ENCODE results near the gene ADAMTS9.
"Not testable (repeated sequence)": the region's sequence is repeated elsewhere in the genome, so short reads cannot be mapped to it uniquely, and the experiment has no call there.

Gene ADAMTS9

DNA sequence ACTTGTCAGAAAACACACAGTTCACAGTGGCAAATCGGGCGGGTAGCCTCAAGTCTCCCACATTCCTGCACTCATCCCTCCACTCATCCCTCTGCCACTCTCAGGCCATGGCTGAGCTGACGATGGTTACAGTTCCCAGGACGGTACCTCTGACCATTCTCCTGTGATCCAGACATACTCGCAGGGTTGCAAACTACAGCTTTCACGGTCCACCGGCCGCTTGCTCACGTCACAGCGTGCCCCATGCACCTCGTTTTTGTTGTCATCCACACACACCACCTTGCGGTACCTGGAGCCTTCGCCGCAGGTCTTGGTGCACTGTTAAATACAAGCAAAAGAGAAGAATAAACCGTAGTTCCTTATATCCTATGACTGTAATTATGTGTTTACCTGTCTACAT lies 137.1 kb downstream of the ADAMTS9 start:
- in situ Hi-C loops (cut with HindIII; ENCODE audit: low sequenced_read_pairs) = no loop called here

DNA sequence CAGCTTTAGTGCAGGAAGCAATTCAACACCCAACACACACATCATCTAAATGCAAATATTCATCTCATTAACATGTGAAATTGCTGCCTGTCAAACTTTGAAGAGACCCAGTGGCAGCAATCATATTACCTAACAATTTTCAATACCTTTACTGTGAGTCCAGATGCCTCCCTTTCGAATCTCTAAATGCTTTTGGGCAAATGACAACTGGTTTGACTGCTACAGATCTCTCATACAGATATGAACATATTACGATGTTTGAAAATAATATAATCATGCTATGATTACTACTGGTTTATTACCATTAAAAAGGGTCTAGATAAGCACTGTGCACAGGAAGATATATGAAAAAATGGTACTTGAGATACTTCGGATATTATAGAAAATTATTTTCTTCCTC lies 137.9 kb downstream of the ADAMTS9 start:
- in situ Hi-C loops (cut with HindIII; ENCODE audit: low sequenced_read_pairs) = no loop called here

DNA sequence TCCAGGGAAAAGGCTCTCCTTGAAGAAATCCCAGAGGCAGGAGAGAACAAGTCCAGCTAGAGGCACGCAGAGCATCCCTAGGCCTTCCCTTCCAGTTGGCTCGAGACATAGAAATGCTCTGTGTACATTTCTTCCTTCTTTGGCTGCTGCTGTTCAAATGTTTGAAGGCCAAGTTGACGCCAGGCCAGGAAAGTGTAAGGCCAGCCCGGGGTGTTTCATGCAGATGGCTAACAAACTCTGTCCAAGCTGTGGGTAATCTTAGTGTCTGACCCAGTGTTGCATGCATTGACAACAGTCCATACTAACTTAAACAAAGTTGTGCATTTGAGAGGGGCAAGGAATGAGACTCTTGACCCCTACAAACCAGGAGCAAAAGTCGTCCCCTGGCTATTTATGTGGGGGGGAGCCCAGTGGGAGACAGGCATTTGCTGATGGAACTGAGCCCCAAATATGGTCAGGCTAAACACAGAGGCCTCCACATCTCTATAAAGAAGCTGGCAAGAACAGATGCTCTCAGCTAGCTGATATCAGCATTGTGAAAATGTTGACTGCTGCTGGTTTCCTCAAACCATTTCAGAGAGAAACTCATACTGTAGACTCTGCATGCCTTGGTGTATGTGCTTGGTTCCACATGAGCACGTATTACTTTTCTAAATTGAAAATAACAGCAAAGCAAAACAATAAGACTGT lies 139.5 kb downstream of the ADAMTS9 start:
- in situ Hi-C loops (cut with HindIII; ENCODE audit: low sequenced_read_pairs) = no loop called here

DNA sequence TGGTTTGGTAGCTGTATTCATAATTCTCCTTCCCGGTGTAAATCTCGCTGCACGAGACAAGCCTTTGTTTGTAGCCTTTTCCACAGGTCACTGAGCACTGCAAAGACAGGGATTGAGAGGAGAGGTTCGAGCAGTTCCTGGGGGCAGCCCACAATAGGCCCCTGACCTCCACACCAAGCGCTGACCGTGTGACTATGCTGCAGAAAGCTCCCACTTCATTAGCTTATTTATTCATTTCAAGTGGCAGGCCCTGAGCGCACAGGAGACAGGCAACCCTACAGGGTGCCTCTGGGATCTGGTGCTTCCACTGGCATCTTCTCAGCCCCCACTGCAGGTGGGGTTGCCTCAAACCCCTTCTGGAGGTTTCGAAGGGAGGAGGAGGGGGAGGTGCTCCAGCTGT lies 140.9 kb downstream of the ADAMTS9 start:
- in situ Hi-C loops (cut with HindIII; ENCODE audit: low sequenced_read_pairs) = no loop called here

DNA sequence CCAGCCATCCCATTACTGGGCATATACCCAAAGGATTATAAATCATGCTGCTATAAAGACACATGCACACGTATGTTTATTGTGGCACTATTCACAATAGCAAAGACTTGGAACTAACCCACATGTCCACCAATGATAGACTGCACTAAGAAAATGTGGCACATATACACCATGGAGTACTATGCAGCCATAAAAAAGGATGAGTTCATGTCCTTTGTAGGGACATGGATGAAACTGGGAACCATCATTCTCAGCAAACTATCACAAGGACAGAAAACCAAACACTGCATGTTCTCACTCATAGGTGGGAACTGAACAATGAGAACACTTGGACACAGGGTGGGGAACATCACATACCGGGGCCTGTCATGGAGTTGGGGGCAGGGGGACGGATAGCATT lies 142.6 kb downstream of the ADAMTS9 start:
- in situ Hi-C loops (cut with HindIII; ENCODE audit: low sequenced_read_pairs) = not testable (repeated sequence)

DNA sequence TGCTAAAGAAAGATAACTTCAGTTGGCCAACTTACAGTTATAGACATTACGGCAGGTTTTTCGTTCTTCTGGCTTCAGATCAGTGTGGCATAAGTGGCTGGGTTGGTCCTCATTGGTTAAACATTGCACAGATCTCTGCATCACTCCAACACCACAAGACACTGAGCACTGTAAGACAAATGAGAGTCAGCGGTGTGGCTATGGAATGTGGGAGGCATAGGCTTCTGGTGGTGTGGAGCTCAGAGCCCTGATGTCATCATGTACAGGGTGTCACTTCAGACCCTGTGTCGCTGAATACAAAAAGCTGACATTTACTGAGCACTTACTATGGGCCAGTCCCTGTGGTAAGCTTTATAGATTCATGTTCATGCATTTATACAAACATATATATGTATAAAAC lies 146.0 kb downstream of the ADAMTS9 start:
- in situ Hi-C loops (cut with HindIII; ENCODE audit: low sequenced_read_pairs) = no loop called here

DNA sequence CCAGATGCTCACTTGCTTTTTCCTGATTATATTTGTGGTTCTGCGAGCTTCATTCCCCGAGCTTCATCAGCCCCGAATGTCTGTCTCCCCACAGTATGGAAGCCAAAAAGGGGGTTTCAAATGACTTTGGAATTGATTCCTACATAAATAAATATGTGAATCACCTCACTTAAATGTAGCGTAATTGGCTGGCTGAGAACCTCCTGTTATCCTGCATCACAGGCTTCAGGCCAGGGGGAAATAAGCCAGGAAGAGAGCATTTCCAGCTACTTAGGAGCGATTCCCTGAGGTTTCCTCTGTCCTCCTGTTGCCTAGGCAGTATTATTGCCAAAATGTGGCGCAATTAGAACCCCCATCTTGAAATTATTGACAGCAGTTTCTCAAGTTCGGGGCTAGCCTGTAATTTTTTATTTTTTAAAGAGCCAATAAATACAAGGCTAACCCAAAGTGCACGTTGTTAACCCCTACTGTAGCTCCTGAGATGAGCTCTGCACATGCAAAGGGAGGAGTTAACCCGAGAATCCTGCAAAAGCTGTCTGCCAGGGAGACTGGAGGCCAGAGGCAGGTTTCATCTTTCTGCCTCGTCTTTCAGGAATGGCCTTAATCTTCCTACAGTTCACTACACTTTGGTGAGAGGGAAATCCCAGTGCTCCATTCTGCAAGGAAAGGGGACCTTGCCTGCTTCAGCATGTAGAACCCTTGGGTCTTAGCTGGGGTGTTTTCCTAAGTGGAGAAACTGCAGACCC lies 148.2 kb downstream of the ADAMTS9 start:
- in situ Hi-C loops (cut with HindIII; ENCODE audit: low sequenced_read_pairs) = loop anchor here (5.0 to 10.0 kb wide), 2 partner anchors 98 to 705 kb away; no protein-coding TSS in a partner anchor

DNA sequence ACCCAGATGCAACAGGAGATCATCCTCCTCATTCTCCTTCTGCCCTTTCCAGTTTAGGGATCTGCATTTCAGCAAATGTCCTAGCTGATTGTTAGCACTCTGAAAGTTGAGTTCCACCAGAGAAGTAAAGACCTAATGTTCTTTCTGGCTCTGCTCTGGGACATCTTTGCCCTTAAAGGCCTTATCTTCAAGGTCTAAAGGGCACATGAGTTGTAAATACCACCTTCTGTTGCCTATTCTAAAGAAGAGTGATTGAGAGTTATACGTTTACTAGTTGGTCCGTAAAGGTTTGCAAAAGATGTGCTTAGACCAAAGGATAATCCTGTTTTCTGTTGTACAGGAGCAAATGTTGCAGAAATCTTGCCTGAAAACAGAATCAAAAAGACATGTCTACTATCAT lies 151.6 kb downstream of the ADAMTS9 start:
- in situ Hi-C loops (cut with HindIII; ENCODE audit: low sequenced_read_pairs) = loop anchor here (5.0 to 10.0 kb wide), 2 partner anchors 101 to 709 kb away; no protein-coding TSS in a partner anchor

DNA sequence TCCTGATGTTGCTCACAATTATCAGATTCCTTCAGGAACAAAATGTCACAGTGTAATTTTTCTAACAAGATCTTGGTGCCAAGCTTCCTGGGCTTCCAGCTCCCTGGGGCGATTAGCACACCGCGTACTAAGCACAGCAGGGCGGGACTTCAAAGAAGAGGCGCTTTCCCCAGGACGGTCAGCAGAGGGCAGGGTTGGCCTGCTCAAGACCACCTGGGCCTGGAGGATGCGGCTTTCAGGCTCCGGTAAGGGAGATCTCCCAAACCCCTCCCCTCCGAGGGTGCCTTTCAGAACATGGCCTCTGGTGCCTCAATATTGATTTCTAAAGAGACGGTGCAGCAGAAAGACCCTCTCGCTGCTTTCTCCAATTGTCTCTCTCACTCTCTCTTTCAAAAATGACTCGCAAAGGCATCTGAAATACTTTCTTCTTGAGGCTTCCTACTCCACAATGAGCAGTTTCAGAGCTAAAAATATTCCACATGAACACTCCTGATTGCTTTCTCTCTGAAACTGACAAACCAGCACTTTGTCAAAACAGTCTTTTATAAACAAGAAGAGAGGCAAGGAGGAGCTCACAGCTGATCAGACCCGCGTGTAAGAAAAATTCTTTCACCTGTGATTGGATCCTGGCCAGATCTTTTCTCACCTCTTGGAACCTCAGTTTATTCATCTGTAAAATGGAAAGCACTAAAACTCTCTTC lies 154.0 kb downstream of the ADAMTS9 start:
- in situ Hi-C loops (cut with HindIII; ENCODE audit: low sequenced_read_pairs) = loop anchor here (10.0 kb wide), 1 partner anchor 711 kb away; no protein-coding TSS in a partner anchor

DNA sequence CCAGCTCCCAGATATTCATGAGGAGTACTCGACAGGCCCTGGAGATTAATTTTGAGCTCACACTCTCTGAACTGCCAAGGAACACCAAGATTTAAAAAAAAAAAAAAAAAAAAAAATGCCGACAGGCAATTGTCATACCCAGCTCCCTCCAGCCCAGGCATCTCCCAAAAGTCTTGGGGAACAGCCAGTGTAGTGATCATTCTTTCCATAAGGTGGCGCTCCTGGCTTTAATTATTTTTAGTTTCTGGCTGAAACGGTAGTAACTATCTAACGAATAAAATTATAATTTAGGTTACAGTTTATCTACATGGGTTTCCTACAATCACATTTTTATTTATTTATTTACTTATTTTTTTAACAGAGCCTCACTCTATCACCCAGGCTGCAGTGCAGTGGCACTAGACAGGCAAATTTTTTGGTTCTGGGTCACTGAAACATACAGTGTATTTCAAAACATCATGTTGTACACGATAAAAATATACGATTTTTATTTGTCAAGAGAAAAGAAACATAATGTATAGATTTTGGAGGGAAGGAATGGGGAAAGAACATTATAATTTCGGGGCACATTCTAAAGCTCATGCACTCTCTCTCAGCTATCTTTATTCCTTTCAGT lies 157.3 kb downstream of the ADAMTS9 start:
- in situ Hi-C loops (cut with HindIII; ENCODE audit: low sequenced_read_pairs) = loop anchor here (10.0 kb wide), 1 partner anchor 714 kb away; no protein-coding TSS in a partner anchor

DNA sequence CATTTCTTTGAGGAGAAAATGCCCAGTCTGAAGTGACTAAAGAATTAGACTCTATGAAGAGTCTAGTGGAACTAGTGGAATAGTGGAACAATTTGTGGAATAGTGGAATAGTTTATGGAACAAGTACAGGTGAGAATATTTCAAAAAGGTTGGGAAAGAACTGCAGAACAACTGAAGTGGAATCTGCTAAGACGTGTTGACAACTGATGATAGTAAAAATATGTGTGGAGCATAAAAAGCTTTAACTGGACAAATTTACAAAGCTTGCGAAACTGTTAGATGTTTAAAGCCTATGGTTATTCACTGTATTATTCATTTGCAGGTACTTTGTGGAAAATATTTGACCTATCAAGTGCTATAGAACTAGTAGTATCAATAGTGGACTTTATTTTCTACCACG lies 164.5 kb downstream of the ADAMTS9 start:
- in situ Hi-C loops (cut with HindIII; ENCODE audit: low sequenced_read_pairs) = no loop called here

DNA sequence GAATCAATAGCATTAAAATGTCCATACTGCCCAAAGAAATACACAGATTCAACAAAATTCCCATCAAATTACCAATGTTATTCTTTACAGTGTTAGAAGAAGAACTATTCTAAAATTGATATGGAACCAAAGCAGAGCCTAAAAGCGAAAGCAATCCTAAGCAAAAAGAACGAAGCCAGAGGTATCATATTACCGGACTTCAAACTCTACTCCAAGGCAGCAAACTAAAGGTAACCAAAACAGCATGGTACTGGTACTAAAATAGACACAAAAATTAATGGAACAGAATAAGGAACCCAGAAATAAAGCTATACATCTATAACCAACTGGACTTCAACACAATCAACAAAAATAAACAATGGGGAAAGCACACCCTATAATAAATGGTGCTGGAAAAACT lies 167.5 kb downstream of the ADAMTS9 start:
- in situ Hi-C loops (cut with HindIII; ENCODE audit: low sequenced_read_pairs) = no loop called here

DNA sequence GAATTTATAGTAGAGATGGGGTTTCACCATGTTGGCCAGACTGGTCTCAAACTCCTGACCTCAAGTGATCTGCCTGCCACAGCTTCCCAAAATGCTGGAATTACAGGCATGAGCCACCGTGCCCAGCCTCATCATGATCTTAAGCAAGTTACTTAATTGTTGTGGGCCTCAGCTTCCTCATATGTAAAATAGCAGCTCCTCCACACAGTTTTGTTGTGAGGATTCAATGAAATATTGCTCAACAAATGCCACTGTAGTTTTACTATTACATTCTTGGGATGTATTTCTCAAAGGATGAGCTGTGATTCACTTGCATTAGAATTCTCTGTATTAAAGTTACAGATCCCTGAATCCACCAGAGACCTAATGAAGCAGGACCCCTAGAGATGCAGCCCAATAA lies 168.8 kb downstream of the ADAMTS9 start:
- in situ Hi-C loops (cut with HindIII; ENCODE audit: low sequenced_read_pairs) = no loop called here

DNA sequence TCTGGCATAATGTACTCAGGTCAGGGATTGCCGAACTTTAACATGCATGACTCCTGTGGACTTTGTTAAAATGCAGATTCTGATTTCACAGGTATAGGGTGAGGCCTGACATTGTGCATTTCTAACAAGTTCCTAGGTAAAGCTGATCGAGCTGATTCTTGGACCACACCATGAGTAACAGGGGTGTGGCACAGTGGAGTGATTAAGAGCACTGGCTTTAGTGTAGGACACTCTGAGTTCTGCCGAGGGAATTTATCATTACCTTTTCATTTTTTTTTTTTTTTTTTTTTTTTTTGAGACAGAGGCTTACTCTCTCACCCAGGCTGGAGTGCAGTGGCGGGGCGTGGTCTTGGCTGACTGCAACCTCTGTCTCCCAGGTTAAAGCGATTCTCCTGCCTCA lies 169.3 kb downstream of the ADAMTS9 start:
- in situ Hi-C loops (cut with HindIII; ENCODE audit: low sequenced_read_pairs) = no loop called here

DNA sequence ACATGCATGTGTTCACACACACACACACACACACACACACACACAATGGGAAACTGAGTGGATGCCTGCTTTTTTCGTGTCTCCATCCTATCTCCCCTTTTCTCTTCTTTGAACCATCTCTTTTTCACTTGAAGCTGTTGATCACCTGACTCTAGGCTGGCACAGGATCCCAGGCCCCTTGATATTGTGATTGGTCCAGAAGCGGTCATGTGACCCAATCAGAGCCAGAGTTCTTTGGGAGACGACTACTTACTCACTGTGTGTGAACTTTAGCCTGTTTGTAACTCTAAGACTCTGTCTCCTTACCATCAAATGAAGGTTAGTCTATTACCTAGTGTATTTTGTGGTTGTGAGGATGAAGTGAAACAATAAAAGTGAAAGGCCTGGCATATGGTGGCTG lies 172.9 kb downstream of the ADAMTS9 start:
- in situ Hi-C loops (cut with HindIII; ENCODE audit: low sequenced_read_pairs) = no loop called here

DNA sequence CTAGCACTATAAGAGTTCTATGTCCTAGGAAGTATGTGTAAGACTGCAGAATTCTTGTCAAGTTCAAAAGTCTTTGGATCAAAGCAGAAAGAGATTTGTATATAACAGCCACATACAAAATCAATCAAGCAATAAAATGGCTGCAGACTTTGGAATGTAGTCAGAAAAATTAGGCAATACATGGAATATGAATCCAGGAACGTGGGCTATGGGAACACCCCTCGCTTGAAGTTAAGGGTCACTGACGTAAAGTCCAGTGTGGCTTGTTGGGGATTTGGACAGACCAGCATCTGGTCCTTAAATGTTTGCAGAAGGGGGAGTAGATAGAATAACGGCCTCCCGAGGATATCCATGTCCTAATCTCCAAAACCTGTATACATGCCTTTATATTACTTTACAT lies 178.6 kb downstream of the ADAMTS9 start:
- in situ Hi-C loops (cut with HindIII; ENCODE audit: low sequenced_read_pairs) = no loop called here

DNA sequence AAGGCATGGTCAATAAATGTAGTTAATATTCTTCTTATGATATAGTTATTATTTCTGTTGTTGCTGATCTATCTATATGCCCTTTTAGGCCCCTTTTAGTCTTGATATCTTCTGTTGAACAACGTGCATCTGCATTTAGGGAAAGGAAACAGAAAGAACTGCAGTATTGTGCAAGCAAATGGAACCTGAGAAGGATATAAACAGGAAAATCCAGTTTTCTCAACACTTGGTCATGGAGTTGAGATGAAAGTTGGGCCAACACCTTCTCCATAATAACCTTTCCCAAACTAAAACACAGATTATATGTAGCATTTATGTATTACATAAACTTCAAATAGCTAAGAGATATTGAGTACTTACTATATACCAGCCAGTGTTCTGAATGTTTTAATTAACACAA lies 179.7 kb downstream of the ADAMTS9 start:
- in situ Hi-C loops (cut with HindIII; ENCODE audit: low sequenced_read_pairs) = no loop called here

DNA sequence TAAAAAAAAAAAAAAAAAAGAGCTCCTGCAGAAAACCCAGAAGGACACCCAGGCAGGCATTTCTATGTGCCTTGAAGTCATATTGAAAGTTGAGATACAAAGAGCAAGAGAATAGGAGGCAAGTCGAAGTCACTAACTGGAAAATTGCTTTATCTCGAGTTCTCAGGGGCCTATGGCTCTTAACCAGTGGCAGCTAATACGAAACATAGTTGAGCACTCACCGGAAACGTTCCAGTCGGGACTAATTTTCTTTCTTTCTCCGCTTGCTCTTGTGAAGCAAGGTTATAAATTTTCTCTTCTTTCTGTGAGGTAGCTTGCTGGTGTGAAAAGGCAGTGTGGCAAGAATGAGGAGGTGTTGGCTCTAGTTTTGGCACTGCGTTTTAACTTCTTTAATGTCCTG lies 181.5 kb downstream of the ADAMTS9 start:
- in situ Hi-C loops (cut with HindIII; ENCODE audit: low sequenced_read_pairs) = no loop called here

DNA sequence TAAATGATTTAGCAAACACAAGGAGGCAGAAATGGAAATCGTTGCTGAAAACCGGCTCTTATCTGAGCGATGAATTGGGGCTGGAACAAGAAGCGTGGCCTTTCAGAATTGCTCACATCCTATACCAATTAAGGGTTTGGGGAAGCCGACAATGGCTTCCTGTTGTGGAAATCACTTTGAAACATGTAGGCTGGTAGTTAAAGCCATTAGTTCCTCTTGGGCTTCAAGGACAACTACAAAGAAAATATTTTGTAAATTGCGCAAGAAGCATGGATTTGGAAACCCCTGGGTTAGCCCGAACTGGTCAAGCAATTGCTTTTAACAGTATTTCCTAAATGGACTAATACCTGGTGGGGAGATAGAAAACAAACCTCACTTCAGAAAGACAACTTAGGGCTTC lies 182.4 kb downstream of the ADAMTS9 start:
- in situ Hi-C loops (cut with HindIII; ENCODE audit: low sequenced_read_pairs) = no loop called here

DNA sequence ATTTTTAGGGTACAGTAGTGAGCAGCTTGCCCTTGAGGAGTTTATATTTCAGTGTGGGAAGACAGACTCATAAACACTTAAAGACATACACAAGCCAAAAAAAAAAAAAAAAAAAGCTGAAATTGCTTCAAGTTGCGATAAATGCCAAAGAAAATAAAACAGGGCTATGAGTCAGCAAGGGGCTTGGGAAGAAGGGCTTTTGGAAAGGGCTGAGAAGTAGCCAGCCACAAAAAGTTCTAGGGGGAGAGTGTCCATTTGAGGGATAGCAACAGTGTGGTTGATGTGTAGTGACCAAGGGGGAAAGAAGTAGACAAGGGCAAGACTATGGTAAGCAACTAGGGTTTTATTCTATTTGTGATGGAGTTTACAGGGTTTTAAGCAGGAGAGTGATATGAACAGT lies 185.5 kb downstream of the ADAMTS9 start:
- in situ Hi-C loops (cut with HindIII; ENCODE audit: low sequenced_read_pairs) = no loop called here

DNA sequence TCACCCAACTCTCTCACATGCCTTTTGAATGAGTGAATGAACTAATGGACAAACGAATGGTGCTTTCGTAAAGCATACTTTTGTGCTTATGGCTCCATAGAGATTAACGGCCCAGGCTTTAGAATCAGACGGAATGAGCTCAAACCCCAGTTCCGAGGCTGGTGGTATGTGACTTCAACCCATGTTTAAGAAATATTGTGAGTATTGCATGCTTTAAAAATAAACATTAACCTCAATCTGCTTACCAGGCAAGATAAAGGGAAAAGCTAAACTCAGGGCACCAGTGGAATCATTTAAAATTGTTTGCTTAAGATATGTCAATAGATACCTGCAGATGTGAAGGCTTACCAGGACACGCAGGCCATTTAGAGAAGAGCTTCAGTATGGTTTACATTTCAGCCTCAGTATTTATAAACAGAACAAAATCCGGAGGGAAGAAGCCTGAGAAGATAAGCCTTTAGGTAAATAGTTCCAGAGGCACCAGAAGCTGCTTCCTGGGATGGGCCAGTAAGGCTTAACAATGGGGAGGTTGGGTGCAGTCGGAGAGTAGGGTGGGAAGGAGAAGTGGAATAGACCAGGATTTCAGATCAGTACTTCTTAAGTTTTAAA lies 186.4 kb downstream of the ADAMTS9 start:
- in situ Hi-C loops (cut with HindIII; ENCODE audit: low sequenced_read_pairs) = no loop called here

Measured in endothelial cell of hepatic sinusoid (primary cell).